GM10248 (cell line): Measurements from ENCODE around the gene SPATA45.
"Not testable (repeated sequence)": the region's sequence is repeated elsewhere in the genome, so short reads cannot be mapped to it uniquely, and the experiment has no call there.

Source experiments
- CTCF ChIA-PET: fragments of 300-600 bp; sonication (Branson Sonifier 250); formaldehyde crosslinking; extraction: SDS; loops from one replicate; lab custom pipeline; 2021; ENCODE audit warnings: antibody characterized with exemption; lab: Yijun Ruan, JAX
- POLR2A ChIA-PET: fragments of 350-650 bp; sonication (Branson Sonifier 250); formaldehyde crosslinking; extraction: SDS; loops from one replicate; lab custom pipeline; 2020; ENCODE audit warnings: antibody characterized with exemption; lab: Yijun Ruan, JAX
- DNase-seq: peaks from one replicate; pipeline ENCODE4 v3.0.0; 2012; ENCODE audit errors: extremely low spot score
- TF ChIP-seq, protein P1 (sequence below): IDR thresholded peaks from 2 replicates; pipeline ENCODE4 v1.5.1; 2012; ENCODE audit warnings: mild to moderate bottlenecking, low read depth; ENCODE audit errors: extremely low read depth, missing control alignments, control extremely low read depth

SPATA45 gene

DNA sequence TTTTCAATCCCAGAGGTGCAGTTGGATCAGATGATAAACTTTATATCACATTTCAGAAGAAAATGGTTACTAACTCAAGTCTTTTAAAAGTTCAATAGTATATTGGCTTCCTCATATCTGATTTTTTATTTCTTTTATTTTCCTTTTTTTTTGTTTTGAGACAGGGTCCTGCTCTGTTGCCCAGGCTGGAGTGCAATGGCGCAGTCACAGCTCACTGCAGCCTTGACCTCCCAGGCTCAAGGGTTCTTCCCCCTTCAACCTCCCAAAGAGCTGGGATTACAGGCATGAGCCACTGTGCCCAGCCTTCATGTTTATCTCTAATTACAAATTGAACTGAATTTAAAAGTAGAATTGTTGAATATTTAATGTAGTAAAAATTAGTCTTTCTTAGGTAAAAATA lies 24.5 kb upstream of the SPATA45 start:
- TF ChIP-seq, protein P1, sequence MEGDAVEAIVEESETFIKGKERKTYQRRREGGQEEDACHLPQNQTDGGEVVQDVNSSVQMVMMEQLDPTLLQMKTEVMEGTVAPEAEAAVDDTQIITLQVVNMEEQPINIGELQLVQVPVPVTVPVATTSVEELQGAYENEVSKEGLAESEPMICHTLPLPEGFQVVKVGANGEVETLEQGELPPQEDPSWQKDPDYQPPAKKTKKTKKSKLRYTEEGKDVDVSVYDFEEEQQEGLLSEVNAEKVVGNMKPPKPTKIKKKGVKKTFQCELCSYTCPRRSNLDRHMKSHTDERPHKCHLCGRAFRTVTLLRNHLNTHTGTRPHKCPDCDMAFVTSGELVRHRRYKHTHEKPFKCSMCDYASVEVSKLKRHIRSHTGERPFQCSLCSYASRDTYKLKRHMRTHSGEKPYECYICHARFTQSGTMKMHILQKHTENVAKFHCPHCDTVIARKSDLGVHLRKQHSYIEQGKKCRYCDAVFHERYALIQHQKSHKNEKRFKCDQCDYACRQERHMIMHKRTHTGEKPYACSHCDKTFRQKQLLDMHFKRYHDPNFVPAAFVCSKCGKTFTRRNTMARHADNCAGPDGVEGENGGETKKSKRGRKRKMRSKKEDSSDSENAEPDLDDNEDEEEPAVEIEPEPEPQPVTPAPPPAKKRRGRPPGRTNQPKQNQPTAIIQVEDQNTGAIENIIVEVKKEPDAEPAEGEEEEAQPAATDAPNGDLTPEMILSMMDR = no peak
- DNase-seq = no peak
- ChIA-PET CTCF (interaction anchor here (0.7 to 2.9 kb wide), 4 partner anchors 9 to 52 kb away, joined by 3 to 8 read pairs (median 4); partner anchors contain the start of gene FLVCR1), POLR2A (no interaction called here)

DNA sequence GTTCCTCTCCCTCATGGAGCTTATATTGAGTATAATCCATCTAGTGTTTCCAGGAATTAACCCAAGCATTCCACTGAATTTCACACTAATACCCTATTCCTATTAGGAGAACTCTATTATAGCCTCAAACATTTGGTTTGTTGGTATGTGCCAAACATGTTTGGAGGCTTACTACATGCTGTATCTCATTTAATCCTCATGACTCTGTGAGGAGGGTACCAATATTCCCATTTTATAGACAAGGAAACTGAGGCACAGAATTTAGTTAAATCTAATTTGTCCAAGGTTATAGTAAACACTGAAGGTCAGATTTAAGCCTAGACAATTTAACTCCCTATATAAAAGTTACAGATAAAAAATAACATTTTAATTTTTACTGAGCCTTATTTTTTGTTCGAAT lies 19.7 kb upstream of the SPATA45 start:
- ChIA-PET CTCF (interaction anchor here (1.3 kb wide), 1 partner anchor 54 kb away, joined by 3 read pairs; no protein-coding TSS in a partner anchor), POLR2A (no interaction called here)
- DNase-seq = no peak
- TF ChIP-seq, protein P1 = no peak

DNA sequence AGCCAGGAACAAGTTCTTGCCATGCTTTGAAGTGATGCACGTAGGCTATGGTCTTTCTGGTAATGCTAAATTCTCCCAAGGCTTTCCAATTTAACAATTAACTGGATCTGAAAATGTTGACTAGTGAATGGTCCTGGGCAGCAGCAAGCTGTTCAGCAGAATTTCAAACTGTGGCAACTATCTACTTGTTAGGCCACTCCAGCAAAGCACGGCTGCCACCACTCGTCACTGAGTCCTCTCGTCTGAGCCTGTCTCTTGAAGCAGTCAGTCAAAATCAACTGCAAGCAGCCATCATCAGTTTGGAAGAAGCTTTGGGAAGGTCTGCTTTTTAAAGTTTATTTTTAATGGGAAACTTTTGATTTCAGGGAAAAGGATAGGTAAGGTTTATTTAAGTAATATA lies 16.8 kb upstream of the SPATA45 start:
- TF ChIP-seq, protein P1 = no peak
- POLR2A ChIA-PET = no interaction called here
- CTCF ChIA-PET = interaction anchor here (1.4 to 1.9 kb wide), 3 partner anchors 10 to 406 kb away, joined by 3 to 6 read pairs (median 3); no protein-coding TSS in a partner anchor
- no peak for DNase-seq

DNA sequence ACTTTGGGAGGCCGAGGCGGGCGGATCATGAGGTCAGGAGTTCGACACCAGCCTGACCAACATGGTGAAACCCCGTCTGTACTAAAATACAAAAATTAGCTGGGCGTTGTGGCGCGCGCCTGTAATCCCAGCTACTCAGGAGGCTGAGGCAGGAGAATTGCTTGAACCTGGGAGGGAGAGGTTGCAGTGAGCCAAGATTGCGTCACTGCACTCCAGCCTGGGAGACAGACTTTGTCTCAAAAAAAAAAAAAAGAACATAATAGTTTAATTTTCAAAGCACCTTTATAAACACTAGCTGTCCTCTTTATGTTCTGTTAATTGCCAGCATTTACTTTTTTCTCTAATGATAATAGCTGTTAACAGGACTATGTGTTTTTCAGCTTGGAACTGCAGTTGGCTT lies 15.9 kb upstream of the SPATA45 start:
- POLR2A ChIA-PET, DNase-seq: not testable (repeated sequence)
- CTCF ChIA-PET = interaction anchor here (1.1 to 1.9 kb wide), 5 partner anchors 9 to 132 kb away, joined by 3 to 8 read pairs (median 4); no protein-coding TSS in a partner anchor

DNA sequence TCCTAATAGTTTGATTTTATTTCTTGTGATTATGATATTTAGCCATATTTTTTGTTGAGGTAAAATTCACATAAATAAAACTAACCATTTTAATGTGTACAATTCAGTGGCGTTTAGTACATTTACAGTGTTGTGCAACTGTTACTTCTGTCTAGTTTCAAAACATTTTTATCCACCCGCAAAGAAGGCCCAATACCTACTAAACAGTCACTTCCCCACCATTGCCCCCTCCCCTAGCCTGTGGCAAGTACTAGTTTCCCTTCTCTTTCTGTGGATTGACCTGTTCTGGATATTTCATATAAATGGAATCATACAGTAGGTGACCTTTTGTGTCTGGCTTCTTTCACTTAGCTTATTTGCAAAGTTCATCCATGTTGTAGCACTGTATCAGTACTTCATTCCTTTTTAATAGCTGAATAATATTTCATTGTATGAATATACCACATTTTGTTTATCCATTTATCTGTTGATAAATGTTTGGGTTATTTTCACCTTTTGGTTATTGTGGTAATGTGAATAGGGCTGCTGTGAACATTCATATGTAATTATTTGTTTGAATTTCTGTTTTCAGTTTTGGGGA lies 14.8 kb upstream of the SPATA45 start:
- POLR2A ChIA-PET = no interaction called here
- no peak for DNase-seq
- CTCF ChIA-PET = interaction anchor here (0.7 to 1.7 kb wide), 5 partner anchors 11 to 133 kb away, joined by 3 to 8 read pairs (median 3); no protein-coding TSS in a partner anchor
- TF ChIP-seq, protein P1 = no peak

DNA sequence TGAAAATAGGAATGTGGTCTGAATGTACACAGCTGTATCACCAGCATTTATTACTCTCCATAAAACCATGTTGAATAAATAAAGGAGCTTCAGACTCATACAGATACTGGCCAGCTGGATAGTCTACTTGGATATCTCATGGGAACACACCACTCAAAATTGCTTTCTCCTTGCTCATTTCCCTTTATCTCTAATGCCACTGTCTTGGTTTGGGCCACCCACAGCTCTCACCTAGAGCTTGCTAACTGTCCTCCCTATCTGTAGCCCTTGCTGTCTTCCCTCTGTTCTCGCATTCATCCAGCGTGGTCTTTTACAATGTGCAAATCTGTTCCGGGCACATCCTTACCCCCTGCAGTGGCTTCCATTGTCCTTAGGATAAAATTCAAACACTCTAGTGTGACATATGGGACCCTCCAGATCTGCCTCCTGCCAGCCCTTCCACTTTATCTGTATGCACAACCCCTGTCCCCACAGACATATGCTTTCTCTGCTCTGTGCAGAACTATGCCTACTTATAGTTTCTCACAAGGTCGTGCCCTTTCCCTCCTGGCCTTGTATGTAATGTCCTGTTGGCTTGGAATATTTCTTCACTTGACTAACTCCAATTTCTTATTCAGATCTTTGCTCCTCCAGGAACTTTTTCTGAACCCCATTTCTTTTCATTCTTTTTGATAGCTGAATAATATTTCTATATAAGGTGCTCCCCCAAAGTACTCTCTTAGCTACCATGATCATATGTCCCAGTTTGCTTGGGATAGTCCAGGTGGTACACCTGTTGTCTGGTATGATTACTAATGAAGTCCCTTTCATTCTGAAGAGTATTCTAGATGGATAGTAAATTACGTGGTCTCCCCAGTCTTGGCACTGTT lies 13.5 kb upstream of the SPATA45 start:
- POLR2A ChIA-PET = interaction anchor here (0.6 kb wide), 1 partner anchor 95 kb away, joined by 7 read pairs; no protein-coding TSS in a partner anchor
- CTCF ChIA-PET = interaction anchor here (0.6 to 2.0 kb wide), 7 partner anchors 8 to 405 kb away, joined by 3 to 5 read pairs (median 3); no protein-coding TSS in a partner anchor
- TF ChIP-seq, protein P1 = no peak
- DNase-seq = no peak
